HG02678 (cell line): ENCODE measurements around the gene WHRN.

ENCODE experiments used
- ATAC-seq: cut with Tn5 transposase; IDR thresholded peaks from one replicate; pipeline ENCODE4 v1.9.1; 2021; ENCODE audit warnings: mild to moderate bottlenecking, moderate library complexity; ENCODE audit not compliant: unreplicated experiment

WHRN gene

DNA sequence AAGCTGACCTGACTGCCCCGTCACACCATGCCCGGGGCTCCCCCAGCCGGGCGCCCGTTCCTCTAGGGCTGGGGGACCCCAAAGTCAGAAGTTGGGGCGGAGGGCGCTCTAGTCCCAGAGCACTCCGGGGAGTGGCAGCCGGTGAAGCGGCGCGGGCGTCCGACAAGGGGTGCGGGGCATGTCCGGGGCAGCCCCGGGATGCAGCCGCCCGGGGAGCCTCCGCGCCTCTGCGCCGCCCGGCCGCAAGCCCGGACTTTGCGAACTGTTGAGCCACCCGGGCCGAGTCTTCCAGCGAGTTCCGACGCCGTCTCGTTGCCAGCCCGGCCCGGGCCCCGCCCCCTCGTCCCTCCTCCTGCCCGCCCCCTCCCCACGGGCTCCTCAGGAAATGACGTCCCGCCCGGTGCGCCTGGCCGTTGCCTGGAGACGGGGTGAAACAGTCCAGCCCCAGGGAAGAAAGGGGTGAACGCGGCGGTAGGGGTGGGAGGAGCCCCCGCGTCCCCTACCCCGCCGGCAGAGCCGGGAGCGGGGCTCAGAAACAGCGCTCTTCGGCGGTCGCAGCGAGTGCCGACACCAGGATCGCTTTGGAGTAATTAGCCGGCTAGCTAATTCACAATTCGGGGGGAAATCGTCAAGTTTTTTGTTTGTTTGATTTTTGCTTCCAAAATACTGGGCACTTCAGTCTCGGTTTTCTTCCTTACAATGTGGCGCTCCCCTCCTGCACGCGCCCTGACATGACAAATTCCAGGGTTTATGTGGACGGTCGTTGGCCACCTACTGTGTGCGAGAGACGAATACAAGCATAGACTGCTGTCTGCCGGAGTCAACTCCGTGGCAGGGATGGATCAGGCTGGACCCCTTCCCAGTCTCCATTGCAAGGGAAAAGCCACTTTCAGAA is at the start of gene WHRN:
Gene WHRN, minus strand, starts transcription at position 287 of the 895 bp plus-strand sequence. CDS start 672 bp downstream, outside the sequence.
- peak; percentile 89 for ATAC-seq

- no peak for ATAC-seq
Observed at GRCh38 chr9:114553202-114553601, 47.9 kb upstream of the WHRN start.

GRCh38 chr9:114552706-114553105 is 47.4 kb upstream of the WHRN start:
- no peak for ATAC-seq

- no peak for ATAC-seq
Observed at GRCh38 chr9:114551750-114552685, 46.7 kb upstream of the WHRN start.

DNA sequence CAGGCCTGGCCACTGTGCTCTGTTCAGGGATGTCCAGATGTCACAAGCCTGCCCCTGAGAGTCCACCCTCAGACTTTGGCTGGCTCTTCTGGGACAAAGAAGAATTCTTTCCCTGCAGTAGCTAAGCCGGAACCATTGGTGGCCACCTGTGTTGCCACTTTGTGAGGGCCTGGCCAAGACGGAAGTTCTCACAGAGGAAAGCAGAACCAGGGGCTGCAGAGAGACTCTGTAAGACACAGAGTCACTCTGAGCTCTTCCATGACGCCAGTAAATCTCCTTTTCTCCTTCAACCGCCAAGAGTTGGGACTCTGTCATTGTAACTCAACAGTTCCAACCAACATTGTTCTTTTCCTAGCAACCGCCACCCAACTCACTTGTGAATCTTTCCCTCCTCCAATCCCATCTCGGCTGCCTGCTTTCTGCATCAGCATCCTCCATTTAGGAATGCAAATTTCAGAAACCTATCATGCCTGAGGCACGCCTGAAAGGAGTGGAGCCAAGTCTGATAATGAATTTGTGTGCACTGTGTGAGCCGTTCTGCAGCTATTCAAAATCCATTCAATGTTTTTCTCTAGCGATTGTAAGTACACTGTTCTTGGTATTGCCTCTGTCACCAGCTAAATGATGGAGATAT is 44.5 kb upstream of the WHRN start:
- no peak for ATAC-seq

- ATAC-seq: no peak
Observed at GRCh38 chr9:114546851-114547250, 41.6 kb upstream of the WHRN start.

DNA sequence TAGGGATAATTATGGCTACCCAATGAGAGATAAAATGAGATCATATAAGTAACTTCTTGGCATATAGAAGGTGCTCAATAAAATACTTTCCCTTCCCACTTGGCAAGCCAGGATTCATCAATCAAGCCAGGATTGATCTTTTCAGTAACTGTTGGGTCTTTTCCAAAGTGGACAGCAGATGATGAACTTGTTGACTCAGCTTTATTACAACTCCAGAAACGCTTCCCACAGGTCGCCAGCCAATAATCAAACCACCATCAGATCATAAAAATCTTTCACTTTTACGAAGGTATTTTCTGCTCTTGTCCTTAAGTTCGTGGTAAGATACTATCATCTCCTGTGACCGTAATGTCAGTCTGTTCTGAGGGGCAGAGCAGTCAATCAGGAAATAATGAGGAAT is 39.8 kb upstream of the WHRN start:
- no peak for ATAC-seq

DNA sequence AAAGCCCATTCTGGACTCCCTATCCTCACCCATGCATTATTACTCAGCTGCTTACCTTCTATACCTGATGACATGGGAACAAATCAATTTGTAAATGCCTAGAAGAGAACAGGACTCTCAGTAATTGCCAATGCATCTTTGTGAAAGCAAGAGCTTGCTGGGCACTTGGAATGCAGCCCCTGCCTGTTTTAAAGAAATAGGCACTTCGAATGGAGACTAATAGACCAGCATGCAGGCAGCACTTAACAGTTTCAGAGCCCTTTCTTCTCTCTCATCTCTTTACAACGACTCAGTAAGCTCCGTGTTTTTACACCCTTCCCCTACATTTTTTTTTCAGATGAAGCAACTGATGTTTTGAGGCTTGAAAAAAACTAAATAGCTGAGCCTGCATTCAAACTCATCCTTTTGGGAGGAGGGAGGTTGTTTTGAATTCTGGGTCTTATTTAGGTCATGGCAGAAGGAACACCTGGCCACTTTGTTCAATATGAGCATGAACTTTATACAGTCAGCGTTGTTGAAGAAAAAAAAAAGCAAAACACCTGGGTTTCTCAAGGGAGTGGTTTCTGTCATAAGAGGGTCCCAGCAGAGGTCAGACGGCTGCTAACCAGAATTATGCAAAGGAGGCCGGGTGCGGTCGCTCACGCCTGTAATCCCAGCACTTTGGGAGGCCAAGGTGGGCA is 34.6 kb upstream of the WHRN start:
- ATAC-seq: no peak

DNA sequence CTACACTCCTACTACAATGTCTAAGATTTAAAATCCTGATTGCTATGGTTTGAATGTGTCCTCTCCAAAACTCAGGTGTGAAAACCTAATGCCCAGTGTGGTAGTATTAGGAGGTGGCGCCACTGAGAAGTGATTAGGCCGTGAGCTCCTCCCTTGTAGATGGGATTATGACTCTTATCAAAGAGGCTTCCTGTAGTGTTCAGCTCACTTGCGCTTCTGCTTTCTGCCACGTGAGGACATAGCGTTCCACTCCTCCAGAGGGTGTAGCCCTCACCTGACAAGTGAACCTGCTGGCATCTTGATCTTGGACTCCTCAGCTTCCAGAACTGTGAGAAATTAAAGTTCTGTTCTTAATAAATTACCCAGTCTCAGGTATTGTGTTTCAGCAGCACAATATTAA is 33.0 kb upstream of the WHRN start:
- ATAC-seq: no peak

DNA sequence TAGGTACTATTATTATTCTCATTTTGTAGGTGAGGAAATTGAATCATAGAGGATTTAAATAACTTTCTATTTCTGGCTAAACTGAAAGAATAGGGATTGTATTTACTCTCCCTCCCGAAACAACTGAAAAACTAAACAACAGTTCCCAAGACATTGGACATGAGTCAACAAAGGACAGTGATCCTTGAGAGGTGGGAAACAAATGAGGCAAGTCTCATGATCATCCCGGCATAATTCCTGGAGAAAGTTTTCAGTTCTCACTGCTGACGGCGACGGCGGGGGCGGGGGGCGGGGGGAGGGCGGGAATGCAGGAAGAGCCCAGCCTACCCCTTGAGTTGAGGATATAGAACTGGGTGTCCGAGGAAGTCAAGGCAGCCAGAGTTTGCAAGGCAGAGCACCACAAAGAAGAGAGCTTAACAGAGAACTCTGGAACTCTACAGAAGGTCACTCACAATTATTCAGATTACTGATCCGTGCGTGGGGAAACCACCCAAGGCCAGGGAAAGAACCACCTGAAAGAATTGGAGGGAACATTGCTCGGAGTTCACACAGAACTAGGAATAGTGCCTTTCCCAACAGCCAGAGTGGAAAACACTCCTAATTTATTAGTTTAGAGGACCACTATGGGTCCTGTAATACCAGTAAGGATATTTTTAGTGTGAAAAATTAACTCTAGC is 27.4 kb upstream of the WHRN start:
- no peak for ATAC-seq

DNA sequence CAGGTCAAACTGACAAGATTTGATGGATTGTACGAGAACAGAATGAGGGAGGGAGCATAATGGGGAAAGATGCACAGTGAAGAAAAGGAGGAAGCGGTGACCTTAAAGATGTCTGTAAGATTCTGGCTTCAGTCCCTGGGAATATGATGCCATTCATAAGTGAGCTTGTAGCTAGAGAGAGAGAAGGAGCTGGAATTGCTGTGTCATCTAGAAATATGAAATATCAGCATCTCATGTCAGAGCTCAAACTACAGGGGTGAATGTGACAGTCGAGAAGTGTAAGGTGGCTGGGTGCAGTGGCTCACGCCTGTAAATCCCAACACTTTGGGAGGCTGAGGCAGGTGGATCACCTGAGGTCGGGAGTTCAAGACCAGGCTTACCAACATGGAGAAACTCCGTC is 24.0 kb upstream of the WHRN start:
- ATAC-seq: no peak

GRCh38 chr9:114526807-114527206 is 21.5 kb upstream of the WHRN start:
- ATAC-seq: no peak

- no peak for ATAC-seq
Observed at GRCh38 chr9:114525513-114525912, 20.2 kb upstream of the WHRN start.

DNA sequence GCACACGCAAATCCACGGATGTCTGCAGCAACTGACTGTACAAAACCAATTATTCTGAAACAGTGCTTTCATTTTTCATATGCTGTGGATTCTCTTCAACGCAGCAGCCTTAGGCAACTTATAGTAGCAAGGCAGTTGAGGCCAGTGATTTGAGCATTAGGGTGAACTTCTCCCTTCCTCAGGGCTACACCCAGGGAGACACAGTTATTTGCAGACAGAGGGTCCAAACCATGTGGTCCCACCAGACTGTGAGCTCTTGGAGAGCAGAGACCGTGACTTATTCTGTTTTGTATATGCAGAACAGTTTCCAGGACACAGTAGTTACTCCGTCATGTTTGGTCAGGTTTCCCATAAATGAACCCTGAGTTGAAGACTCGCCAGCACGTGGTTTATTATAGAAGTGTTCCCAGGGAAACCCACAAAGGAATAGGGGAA is 19.0 kb upstream of the WHRN start:
- no peak for ATAC-seq

DNA sequence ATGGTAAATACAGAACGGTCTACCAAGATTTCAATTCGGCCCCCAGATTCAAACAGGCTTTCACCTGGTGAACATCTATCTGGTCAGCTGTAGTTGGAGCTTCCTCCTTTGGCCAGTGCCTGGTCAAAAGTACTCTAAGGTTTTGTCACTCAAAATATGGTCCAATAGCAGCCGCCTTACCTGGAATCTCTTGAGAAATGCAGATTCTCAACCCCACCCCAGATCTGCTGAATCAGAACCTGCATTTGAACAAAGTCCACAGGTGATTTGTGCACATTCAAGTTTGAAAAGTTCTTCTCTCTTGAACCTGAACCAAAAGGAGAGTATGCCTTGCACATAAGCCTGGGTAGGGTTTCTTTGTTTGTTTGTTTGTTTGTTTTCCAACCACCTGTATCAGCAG is 17.6 kb upstream of the WHRN start:
- no peak for ATAC-seq

GRCh38 chr9:114522286-114522685 is 17.0 kb upstream of the WHRN start:
- no peak for ATAC-seq

- ATAC-seq: no peak
Observed at GRCh38 chr9:114521846-114522245, 16.6 kb upstream of the WHRN start.

GRCh38 chr9:114518599-114519022 is 13.3 kb upstream of the WHRN start:
- ATAC-seq: peak; percentile 80

DNA sequence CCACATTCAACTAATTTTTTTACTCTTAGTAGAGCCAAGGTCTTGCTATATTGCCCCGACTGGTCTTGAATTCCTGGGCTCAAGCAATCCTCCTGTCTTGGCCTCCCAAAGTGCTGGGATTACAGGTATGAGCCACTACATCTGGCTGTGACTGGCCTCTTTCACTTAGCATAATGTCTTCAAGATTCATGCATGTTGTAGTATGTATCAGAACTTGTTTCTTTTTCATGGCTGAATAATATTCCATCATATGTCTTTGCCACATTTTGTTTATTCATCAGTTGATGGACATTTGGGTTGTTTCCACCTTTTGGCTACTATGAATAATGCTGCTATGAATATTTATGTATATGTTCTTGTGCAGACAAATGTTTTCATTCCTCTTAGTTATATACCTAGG is 12.8 kb upstream of the WHRN start:
- ATAC-seq: no peak

- no peak for ATAC-seq
Observed at GRCh38 chr9:114516913-114517312, 11.6 kb upstream of the WHRN start.
